HG03064 (cell line): ENCODE data around the gene WHRN.

Experiments
- ATAC-seq: cut with Tn5 transposase; IDR thresholded peaks from one replicate; pipeline ENCODE4 v1.9.1; 2021; ENCODE audit warnings: low read depth; ENCODE audit not compliant: unreplicated experiment

WHRN gene

DNA sequence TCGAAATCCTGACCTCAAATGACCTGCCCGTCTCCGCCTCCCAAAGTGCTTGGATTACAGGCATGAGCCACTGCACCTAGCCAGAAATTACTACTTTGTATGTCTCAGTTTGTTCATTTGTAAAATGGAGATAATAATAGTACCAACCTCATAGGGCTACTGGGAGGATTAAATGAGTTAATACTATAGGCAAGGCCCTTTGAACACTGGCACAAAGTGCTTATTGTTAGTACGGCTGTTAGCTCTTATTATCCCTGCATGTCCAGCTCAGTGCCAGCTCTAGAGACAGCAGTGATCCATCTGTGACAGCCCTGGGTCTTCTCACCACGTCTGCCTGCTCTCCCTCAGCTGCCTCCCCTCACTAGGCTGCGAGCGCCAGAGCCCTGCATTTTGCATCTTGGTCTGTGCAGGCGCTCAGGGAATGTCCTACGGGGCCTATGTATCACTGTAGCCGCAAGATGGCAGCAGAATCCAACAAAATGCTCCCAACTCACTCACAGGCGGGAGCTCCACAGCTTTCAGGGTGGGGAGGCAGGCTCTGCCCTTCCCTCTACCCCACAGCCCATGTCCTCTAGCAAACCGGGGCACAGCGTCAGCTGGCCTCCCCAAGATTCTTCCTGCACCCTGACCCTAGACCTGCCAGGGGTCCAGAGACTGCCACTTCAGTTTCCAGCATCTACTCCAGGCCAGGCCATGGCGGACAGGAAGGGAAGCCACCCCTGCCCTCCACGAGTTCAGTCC is 99.8 kb downstream of the WHRN start:
- ATAC-seq: peak; percentile 89

DNA sequence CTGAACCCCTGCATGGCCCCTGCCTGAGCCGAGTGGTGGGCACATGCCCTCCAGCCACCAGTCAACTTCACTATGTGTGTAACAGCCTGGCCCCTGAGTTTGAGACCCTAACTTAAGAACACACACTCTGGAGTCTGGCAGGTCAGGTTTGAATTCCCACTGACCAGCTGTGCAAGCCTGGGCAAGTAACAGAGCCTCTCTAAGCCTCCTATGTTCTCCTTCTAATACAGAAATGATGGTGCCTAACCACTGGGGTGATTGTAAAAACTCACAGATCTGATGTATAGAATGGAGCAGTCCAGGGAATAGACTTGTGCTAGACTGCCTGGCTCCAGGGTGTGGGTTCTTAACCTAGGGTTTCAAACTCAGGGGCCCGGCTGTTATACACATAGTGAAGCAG is 100.7 kb downstream of the WHRN start:
- ATAC-seq: no peak

GRCh38 chr9:114403153-114403756 is 102.0 kb downstream of the WHRN start:
- no peak for ATAC-seq

- ATAC-seq: no peak
Measured at GRCh38 chr9:114401344-114401743, 103.9 kb downstream of the WHRN start.

DNA sequence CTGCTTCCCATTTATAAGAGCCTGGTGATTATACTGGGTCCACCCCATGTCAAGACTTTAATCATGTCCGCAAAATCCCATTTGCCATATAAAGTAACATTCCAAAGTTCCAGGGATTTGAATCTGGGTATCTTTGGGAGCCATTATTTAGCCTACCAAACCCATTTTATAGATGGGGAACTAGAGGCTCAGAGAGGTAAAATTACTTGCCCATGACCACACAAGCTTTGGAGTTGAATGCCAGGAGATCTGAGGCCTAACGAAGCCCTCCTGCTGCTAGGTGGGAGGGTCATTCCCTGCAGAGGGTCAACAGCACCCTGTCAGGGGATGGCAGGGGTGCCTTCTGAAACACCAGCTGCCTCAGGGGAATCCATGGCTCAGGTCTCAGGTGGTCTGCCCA is 104.5 kb downstream of the WHRN start:
- no peak for ATAC-seq

- no peak for ATAC-seq
Measured at GRCh38 chr9:114400219-114400618, 105.1 kb downstream of the WHRN start.

GRCh38 chr9:114399381-114399780 is 105.9 kb downstream of the WHRN start:
- no peak for ATAC-seq

- peak; percentile 74 for ATAC-seq
Measured at GRCh38 chr9:114397848-114398605, 107.2 kb downstream of the WHRN start.

- no peak for ATAC-seq
Measured at GRCh38 chr9:114397219-114397847, 107.9 kb downstream of the WHRN start.

DNA sequence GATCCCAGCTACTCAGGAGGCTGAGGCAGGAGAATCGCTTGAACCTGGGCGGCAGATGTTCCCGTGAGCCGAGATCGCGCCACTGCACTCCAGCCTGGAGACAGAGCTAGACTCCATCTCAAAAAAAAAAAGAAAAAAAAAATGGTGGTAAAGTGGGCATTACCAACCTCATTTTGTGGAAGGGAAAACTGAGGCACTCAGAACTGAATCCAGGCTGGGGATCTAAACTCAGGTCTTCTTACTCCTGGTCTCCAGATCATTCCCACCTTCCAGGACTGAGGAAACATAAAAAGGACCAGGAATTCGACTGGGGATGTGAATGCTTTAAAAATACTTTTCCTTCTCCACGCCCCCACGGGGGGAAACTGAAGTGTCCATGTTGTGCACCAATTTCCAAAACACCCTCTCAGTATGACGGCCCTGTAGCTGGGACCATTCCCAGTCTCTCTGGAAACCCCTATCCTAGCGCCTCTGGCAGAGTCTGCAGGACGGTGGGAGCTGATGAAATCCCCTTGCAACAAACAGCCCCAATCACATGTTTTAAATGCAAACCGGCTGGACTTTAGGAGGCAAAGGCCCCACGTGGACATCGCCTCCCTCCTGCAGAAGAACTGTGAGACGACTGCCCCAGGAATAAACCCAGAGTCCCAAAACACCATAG is 108.6 kb downstream of the WHRN start:
- no peak for ATAC-seq

DNA sequence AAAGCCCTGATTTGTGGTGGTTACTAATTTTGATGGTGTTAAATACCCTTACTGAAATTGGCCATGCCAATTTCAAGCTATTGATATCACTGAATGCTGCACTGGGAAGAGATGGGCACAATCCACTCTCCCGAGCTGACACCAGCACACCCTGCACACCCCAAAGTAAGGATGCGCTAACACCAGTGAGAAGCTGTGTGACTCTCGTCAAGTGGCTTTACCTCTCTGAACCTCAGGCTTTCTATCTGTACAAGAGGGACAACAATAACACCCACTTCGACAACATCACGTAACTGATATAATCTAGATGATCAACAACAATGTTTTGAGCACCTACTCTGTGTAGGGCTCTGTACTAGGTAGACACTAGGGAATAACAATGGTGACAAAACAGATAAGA is 109.5 kb downstream of the WHRN start:
- no peak for ATAC-seq

- no peak for ATAC-seq
Measured at GRCh38 chr9:114395334-114395617, 110.0 kb downstream of the WHRN start.

- ATAC-seq: no peak
Measured at GRCh38 chr9:114394523-114395333, 110.5 kb downstream of the WHRN start.

DNA sequence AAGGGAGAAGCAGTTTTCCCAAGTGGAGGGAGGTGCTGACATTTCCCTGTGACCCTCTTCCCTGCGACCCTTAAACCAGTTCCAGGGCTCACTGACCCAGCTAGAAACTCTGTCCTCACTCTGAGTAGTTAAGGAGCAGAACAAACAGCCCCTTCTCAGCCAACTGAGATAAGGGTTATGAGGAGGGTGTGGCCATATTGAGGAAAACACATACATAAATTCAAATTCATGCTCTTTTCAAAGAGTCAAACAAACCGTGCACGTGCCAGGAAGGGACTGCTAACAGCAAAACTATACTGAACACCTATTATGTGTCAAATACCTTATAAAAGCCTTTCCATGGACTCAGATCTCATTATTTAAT is 112.5 kb downstream of the WHRN start:
- no peak for ATAC-seq

- no peak for ATAC-seq
Measured at GRCh38 chr9:114390952-114391351, 114.3 kb downstream of the WHRN start.

DNA sequence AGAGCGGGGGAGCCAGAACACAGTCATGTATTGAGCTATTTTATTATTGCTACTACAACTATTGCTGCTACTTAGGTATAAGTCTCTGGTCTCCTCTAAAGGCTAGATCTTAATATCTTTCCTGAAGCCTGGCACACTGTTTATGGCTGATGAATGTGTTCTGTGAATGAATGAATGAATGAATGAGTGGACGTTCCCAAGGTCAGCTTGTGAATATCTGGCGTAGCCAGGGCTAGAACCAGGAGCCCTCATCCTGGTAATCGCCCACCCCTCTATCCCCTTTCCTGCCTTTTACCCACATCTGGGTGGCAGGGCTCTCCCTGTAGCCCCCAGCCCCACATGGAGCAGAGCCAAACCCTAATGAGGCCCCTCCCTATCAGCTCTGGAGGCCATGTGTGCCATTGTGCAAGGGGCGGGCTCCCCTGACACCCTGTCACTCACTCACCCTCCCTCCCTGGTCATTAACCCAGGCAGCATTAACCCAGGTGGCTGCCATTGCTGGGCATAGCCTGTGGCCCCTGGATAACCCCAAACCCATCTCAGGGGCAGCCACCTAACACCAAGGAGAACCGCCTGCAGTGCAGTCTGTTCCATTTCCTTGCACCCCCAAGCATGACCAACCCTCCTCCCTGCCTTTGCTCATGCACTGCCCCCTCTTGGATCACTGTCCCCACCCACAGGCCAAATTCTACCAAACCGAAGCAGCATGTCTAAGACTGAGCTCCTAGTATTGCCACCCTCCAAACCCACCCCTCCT is 115.5 kb downstream of the WHRN start:
- ATAC-seq: no peak

- ATAC-seq: no peak
Measured at GRCh38 chr9:114388764-114389375, 116.4 kb downstream of the WHRN start.

DNA sequence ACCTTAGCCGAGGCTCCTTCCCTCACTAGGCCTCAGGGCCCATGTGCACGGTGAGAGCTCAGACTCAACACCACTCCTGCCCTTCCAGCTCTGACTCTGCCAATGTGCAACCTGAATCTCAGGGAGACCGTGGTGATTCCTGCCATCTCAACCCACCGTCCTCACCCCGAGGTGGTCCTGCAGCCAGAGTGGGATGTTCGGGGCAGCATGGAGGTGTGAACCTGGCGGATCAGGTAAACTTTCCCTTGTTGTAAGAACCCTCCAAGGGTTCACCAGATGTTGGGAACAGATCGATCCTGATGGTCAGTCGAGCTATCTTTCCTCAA is 117.0 kb downstream of the WHRN start:
- no peak for ATAC-seq

DNA sequence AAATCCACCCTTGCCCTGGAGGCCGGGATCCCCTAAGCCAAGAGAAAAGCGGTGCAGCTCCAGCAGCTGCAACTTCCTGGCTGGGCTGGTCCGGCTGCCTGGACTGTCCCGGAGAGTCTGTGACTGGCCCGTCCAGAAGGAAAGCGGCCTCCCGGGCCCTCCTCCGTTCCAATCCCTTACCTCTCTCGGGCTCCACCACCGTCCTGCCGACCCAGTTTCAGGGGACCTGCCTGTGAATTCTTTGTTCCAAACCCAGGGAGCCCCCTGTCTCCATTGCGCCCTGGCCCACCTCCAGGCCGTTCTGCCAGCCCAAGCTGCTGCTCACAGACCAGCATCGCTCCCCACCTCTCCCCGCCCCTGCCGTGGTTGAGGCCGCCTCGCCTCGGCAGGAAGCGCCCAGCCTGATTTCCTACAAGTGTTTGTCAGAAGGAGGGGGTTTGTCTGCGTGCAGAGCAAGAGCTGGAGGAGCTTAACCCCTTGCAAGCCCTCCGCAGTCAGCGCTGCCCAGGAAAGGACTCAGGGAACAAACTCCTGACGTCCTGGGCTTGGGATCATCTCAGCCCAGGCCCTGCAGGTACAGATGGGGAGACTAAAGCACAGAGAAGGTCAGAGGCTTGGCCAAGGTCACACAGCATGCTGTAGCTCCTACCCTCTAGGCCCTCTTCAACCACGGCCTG is 117.5 kb downstream of the WHRN start, which contains the start of gene AKNA:
Gene AKNA (minus strand): TSS at position 303 of the 677 bp plus-strand sequence. CDS start 6,649 bp downstream, outside the sequence.
- ATAC-seq: no peak
